Measurements from ENCODE around the gene SPG11.
A peak's percentile ranks its signal among the peaks of the same experiment; 100 is the strongest.
"Not testable (repeated sequence)": the region's sequence is repeated elsewhere in the genome, so short reads cannot be mapped to it uniquely, and the experiment has no call there.

Gene SPG11

GRCh38 chr15:44663410-44664308 is at the start of gene SPG11:
Gene SPG11, minus strand, starts transcription at chr15:44663662. Its CDS starts 15 bp downstream, at chr15:44663647.
- DNase-seq, result peak; percentile 95 to 97

GRCh38 chr15:44712346-44713005 is 49.0 kb upstream of the SPG11 start:
- DNase-seq, result no peak

- no peak for DNase-seq
Measured at GRCh38 chr15:44711743-44712345, 48.4 kb upstream of the SPG11 start.

- DNase-seq, result peak; percentile 83 to 85
Measured at GRCh38 chr15:44711096-44711742, 47.8 kb upstream of the SPG11 start, which contains the start of the genes B2M and PATL2. Gene B2M, plus strand, starts transcription at chr15:44711517. Its CDS starts 30 bp downstream, at chr15:44711547. Gene PATL2, minus strand, starts transcription at chr15:44711323. Its CDS starts 34,833 bp downstream, at chr15:44676490.

GRCh38 chr15:44710236-44711095 is 47.0 kb upstream of the SPG11 start:
- DNase-seq, result no peak

- DNase-seq, result no peak
Measured at GRCh38 chr15:44706946-44707636, 43.6 kb upstream of the SPG11 start.

GRCh38 chr15:44706401-44706800 is 42.9 kb upstream of the SPG11 start:
- DNase-seq, result no peak

GRCh38 chr15:44705986-44706385 is 42.5 kb upstream of the SPG11 start:
- no peak for DNase-seq

GRCh38 chr15:44700676-44701075 is 37.2 kb upstream of the SPG11 start:
- not testable (repeated sequence) for DNase-seq

- no peak for DNase-seq
Measured at GRCh38 chr15:44698641-44699040, 35.2 kb upstream of the SPG11 start.

GRCh38 chr15:44697014-44697413 is 33.6 kb upstream of the SPG11 start:
- no peak for DNase-seq

GRCh38 chr15:44695294-44695693 is 31.8 kb upstream of the SPG11 start:
- no peak for DNase-seq

- no peak for DNase-seq
Measured at GRCh38 chr15:44694416-44694815, 31.0 kb upstream of the SPG11 start.

- DNase-seq, result no peak
Measured at GRCh38 chr15:44692659-44693058, 29.2 kb upstream of the SPG11 start.

GRCh38 chr15:44690245-44690644 is 26.8 kb upstream of the SPG11 start:
- not testable (repeated sequence) for DNase-seq

- not testable (repeated sequence) for DNase-seq
Measured at GRCh38 chr15:44689318-44689717, 25.9 kb upstream of the SPG11 start.

GRCh38 chr15:44682809-44683682 is 19.6 kb upstream of the SPG11 start:
- DNase-seq, result not testable (repeated sequence)

GRCh38 chr15:44682211-44682610 is 18.7 kb upstream of the SPG11 start:
- no peak for DNase-seq

- no peak for DNase-seq
Measured at GRCh38 chr15:44676676-44677075, 13.2 kb upstream of the SPG11 start.

GRCh38 chr15:44675911-44676310 is 12.4 kb upstream of the SPG11 start:
- DNase-seq, result no peak

All from NCI-H1930 (cell line).